ENCODE data around the gene SRSF10.
A peak's percentile ranks its signal among the peaks of the same experiment; 100 is the strongest.

Gene SRSF10

GRCh38 chr1:23958810-23959460 lies 21.2 kb downstream of the SRSF10 start:
- H3K9me3 ChIP-seq (ENCODE audit: control insufficient read depth, insufficient read depth, low read depth, low read length) = no peaks in the 10 kb centered on the region
- H3K27ac ChIP-seq (ENCODE audit: extremely low read depth, low read depth, low read length) = peak overlapping the region; percentile 98
- peaks cover 6 to 28% of the 10 kb centered on the region in 2 experiments; a peak in 2 of 3 replicates for H3K36me3 ChIP-seq (ENCODE audit: control insufficient read depth in 2 of 2, insufficient read depth in 1 of 2, low read length in 2 of 2)
- ChIA-PET POLR2A (interaction anchor here (0.6 to 3.2 kb wide), 18 partner anchors 9 to 835 kb away, joined by 3 to 24 read pairs (median 4); partner anchors contain the start of genes HMGCL, MYOM3 and SRSF10), CTCF (interaction anchor here (0.7 to 0.9 kb wide), 2 partner anchors 15 to 52 kb away, joined by 3 read pairs; no protein-coding TSS in a partner anchor)
- H3K4me1 ChIP-seq (ENCODE audit: control insufficient read depth, insufficient read depth, low read length) = no peaks in the 10 kb centered on the region
- peak overlapping the region; percentile 73 for H3K4me3 ChIP-seq (ENCODE audit: low read depth, low read length)
- TF ChIP-seq ZBTB44 (tag by site-specific recombination; IDR thresholded peaks at IDR 0.05) (peak; percentile 29; the same call in 1 of the 2 replicates), ZNF510 (tag by site-specific recombination; IDR thresholded peaks at IDR 0.05; ENCODE audit: insufficient replicate concordance) (no peak), ZNF530 (tag by site-specific recombination; IDR thresholded peaks at IDR 0.05; ENCODE audit: low read depth) (no peak), HOXC10 (CRISPR knock-in tag; IDR thresholded peaks at IDR 0.05) (no peak), ZNF132 (tag by site-specific recombination; IDR thresholded peaks at IDR 0.05; ENCODE audit: borderline replicate concordance) (no peak), ZNF501 (tag by site-specific recombination; IDR thresholded peaks at IDR 0.05) (peak; percentile 72), ZNF266 (tag by site-specific recombination; IDR thresholded peaks at IDR 0.05; ENCODE audit: low read depth) (no peak), ZNF404 (tag by site-specific recombination; IDR thresholded peaks at IDR 0.05) (no peak), ZNF391 (tag by site-specific recombination; IDR thresholded peaks at IDR 0.05; ENCODE audit: borderline replicate concordance, low read depth) (no peak), RBAK (tag by site-specific recombination; IDR thresholded peaks at IDR 0.05) (no peak), ZIC2 (tag by site-specific recombination; IDR thresholded peaks at IDR 0.05) (peak; percentile 63), ZNF544 (tag by site-specific recombination; IDR thresholded peaks at IDR 0.05) (no peak), ZNF394 (tag by site-specific recombination; IDR thresholded peaks at IDR 0.05; ENCODE audit: borderline replicate concordance) (no peak), ZFHX2 (tag by site-specific recombination; conservative IDR thresholded peaks at IDR 0.05) (peak; percentile 90), ZNF324 (tag by site-specific recombination; IDR thresholded peaks at IDR 0.05) (no peak; the same call in 1 of the 2 replicates), ZNF350 (tag by site-specific recombination; IDR thresholded peaks at IDR 0.05) (no peak), ZNF24 (tag by site-specific recombination; IDR thresholded peaks at IDR 0.05) (no peak; the same call in 1 of the 2 replicates), ZNF600 (tag by site-specific recombination; IDR thresholded peaks at IDR 0.05) (peak; percentile 96), ZNF548 (tag by site-specific recombination; IDR thresholded peaks at IDR 0.05) (no peak)
- TF ChIP-seq, protein P1, sequence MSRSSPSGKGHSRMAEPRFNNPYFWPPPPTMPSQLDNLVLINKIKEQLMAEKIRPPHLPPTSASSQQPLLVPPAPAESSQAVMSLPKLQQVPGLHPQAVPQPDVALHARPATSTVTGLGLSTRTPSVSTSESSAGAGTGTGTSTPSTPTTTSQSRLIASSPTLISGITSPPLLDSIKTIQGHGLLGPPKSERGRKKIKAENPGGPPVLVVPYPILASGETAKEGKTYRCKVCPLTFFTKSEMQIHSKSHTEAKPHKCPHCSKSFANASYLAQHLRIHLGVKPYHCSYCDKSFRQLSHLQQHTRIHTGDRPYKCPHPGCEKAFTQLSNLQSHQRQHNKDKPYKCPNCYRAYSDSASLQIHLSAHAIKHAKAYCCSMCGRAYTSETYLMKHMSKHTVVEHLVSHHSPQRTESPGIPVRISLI (tag by site-specific recombination; IDR thresholded peaks at IDR 0.05) = no peak
- TF ChIP-seq, protein P2, sequence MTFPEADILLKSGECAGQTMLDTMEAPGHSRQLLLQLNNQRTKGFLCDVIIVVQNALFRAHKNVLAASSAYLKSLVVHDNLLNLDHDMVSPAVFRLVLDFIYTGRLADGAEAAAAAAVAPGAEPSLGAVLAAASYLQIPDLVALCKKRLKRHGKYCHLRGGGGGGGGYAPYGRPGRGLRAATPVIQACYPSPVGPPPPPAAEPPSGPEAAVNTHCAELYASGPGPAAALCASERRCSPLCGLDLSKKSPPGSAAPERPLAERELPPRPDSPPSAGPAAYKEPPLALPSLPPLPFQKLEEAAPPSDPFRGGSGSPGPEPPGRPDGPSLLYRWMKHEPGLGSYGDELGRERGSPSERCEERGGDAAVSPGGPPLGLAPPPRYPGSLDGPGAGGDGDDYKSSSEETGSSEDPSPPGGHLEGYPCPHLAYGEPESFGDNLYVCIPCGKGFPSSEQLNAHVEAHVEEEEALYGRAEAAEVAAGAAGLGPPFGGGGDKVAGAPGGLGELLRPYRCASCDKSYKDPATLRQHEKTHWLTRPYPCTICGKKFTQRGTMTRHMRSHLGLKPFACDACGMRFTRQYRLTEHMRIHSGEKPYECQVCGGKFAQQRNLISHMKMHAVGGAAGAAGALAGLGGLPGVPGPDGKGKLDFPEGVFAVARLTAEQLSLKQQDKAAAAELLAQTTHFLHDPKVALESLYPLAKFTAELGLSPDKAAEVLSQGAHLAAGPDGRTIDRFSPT (tag by site-specific recombination; IDR thresholded peaks at IDR 0.05) = peak; percentile 87
- TF ChIP-seq, protein P3, sequence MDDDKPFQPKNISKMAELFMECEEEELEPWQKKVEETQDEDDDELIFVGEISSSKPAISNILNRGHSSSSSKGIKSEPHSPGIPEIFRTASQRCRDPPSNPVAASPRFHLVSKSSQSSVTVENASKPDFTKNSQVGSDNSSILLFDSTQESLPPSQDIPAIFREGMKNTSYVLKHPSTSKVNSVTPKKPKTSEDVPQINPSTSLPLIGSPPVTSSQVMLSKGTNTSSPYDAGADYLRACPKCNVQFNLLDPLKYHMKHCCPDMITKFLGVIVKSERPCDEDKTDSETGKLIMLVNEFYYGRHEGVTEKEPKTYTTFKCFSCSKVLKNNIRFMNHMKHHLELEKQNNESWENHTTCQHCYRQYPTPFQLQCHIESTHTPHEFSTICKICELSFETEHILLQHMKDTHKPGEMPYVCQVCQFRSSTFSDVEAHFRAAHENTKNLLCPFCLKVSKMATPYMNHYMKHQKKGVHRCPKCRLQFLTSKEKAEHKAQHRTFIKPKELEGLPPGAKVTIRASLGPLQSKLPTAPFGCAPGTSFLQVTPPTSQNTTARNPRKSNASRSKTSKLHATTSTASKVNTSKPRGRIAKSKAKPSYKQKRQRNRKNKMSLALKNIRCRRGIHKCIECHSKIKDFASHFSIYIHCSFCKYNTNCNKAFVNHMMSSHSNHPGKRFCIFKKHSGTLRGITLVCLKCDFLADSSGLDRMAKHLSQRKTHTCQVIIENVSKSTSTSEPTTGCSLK (tag by site-specific recombination; IDR thresholded peaks at IDR 0.05) = no peak
- TF ChIP-seq, protein P4, sequence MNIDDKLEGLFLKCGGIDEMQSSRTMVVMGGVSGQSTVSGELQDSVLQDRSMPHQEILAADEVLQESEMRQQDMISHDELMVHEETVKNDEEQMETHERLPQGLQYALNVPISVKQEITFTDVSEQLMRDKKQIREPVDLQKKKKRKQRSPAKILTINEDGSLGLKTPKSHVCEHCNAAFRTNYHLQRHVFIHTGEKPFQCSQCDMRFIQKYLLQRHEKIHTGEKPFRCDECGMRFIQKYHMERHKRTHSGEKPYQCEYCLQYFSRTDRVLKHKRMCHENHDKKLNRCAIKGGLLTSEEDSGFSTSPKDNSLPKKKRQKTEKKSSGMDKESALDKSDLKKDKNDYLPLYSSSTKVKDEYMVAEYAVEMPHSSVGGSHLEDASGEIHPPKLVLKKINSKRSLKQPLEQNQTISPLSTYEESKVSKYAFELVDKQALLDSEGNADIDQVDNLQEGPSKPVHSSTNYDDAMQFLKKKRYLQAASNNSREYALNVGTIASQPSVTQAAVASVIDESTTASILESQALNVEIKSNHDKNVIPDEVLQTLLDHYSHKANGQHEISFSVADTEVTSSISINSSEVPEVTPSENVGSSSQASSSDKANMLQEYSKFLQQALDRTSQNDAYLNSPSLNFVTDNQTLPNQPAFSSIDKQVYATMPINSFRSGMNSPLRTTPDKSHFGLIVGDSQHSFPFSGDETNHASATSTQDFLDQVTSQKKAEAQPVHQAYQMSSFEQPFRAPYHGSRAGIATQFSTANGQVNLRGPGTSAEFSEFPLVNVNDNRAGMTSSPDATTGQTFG (tag by site-specific recombination; IDR thresholded peaks at IDR 0.05; ENCODE audit: borderline replicate concordance) = no peak
- TF ChIP-seq, protein P5, sequence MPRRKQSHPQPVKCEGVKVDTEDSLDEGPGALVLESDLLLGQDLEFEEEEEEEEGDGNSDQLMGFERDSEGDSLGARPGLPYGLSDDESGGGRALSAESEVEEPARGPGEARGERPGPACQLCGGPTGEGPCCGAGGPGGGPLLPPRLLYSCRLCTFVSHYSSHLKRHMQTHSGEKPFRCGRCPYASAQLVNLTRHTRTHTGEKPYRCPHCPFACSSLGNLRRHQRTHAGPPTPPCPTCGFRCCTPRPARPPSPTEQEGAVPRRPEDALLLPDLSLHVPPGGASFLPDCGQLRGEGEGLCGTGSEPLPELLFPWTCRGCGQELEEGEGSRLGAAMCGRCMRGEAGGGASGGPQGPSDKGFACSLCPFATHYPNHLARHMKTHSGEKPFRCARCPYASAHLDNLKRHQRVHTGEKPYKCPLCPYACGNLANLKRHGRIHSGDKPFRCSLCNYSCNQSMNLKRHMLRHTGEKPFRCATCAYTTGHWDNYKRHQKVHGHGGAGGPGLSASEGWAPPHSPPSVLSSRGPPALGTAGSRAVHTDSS (tag by site-specific recombination; IDR thresholded peaks at IDR 0.05) = no peak
